M059J (cell line): ENCODE measurements around the gene LAYN. TPM values are rescaled to one million over a fixed set of nuclear protein-coding genes. Genes with fewer than 3 reads are reported as not detected.

ENCODE experiments used
- DNase-seq: peaks from one replicate; pipeline ENCODE4 v3.0.0-alpha.2; 2012; ENCODE audit warnings: low read depth
- total RNA-seq: library from RNA; depleted of rRNA; stranded (reverse); fragments of >200 nt; shearing (Covaris generic); gene quantifications from 2 replicates; pipeline ENCODE4 v1.2.3, GENCODE V29; 2014

The LAYN gene
- total RNA-seq, 1 experiment from 2014 or later: 113 TPM

DNA sequence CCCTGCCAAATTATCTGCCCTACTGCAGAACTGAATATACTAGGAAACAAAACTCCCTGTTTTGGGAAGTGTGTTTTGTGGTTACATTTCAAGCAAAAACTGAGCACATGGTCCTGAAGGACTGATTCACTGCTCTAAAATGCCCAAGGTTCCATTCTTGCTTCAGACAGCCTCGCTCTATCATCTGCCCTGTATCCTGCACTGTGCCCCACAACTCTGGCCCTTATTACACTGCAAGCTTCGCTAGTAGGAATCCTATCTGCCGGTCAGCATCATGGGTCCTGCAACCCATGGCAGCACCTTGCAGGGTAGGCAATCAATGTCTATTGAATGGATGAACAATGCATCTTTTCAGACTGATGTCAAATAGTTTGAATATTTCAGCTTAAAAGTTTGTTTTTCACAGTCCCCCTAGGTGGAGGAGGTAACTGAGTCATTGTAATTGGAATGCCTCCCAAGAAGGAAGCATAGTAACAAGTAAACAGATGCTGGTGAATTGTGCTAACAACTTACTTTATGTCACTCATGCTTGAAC lies 21.3 kb downstream of the LAYN start:
- DNase-seq: peak; percentile 91

DNA sequence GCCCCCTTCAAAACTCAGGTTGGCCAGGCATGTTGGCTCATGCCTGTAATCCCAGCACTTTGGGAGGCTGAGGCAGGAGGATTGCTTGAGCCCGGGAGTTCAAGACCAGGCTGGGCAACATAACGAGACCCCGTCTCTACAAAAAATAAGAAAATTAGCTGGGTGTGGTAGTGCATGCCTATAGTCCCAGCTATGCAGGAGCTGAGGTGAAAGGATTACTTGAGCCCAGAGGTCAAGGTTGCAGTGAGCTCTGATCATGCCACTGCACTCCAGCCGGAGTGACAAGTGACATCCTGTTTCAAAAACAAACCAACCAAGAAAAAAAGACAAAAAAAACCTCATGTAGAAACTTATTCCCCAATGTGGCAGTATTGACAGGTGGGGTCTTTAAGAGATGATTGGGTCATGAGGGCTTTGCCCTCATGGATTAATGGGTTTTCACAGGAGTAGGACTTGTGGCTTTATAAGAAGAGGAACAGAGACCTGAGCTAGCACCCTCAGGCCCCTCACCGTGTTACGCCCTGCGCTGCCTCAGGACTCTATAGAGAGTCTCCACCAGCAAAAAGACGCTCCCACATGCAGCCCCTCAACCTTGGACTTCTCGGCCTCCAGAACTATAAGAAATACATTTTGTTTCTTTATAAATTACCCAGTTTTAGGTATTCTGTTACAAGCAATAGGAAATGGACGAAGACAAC lies 22.3 kb downstream of the LAYN start:
- DNase-seq: no peak

DNA sequence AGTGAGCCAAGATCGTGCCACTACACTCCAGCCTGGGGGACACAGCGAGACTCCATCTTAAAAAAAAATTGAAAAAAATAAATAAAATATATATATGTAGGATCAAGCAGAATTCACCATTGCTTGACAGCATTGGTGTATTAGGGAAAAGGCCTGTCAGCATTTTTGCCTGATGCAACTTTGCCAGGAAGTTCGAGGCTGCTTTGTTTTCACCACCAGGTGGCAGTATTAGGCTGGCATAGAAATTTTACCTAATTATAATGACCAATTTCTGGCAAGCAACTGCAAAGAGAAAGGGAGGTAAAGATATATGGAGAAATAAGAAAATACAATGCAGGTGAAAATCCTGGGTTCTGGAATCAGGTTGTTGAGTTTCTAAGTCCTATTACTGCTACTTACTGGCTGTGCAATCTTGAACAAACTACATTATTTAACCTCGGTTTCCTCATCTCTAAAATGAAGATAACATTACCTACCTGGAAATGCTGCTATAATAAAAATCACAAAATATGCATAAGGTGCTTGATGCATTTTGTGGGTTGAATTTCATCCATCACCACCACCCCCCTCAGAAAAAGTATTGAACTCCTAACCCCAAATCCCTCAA lies 24.7 kb downstream of the LAYN start:
- peak; percentile 69 for DNase-seq

- DNase-seq: no peak
These were observed 25.8 kb downstream of the LAYN start for GRCh38 chr11:111566324-111566723.

DNA sequence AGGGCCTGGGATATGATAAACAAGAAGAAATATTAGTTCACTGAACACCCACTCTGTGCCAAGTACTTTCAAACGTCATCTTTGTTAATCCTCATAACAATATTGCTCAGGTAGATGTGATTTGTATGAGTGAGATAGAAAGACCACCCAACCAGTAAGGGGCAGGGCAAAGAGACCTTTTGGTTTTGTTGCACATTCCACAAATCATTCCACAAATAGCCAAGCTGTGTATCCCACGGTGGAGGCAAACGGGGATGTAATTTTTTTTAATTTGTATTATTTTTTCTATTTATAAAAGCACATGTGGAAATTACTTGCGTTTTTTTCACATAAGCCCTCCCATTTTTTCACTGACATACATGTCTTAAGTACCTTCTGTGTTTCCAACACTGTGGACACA lies 29.0 kb downstream of the LAYN start:
- no peak for DNase-seq

- DNase-seq: peak; percentile 32
These were observed 30.3 kb downstream of the LAYN start for GRCh38 chr11:111570796-111571195.

GRCh38 chr11:111571829-111572501 lies 31.4 kb downstream of the LAYN start:
- peak; percentile 28 for DNase-seq

DNA sequence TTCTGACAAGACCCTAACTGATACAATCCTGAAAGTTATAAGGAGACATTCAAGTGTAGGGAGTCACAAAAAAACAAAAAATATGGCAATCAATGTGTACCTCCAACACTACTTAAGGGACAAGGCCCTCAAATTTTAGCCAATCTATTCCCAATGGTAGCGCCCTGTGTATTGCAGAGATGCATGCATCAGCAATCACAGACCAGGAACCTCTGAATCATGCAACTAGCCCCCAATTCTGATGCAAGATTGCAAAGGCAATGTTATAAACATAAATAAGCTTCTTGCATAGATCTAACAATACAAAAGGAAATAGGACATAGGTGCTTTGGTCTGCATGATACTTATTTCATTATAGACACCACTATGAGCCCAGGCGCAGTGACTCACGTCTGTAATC lies 32.1 kb downstream of the LAYN start:
- DNase-seq: no peak

DNA sequence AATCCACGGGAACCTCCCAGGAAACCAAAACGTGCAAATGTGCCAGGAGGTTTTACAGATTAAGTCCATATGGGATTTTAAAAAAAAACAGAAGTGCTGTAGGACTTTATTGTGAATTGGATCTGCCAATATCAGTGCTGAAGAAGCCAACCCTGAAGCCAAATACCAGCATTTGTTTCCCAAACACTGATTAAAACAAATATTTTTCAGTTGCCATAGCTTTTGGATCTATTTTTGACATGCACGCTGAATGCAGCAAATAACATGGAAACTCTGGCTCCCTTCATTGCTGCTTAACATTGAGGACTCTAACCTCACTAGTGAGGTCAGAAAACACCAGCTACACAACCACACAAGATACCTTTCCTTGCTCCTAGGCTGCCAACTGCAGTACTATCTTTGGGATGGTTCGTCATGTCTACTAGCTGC lies 33.3 kb downstream of the LAYN start:
- no peak for DNase-seq

DNA sequence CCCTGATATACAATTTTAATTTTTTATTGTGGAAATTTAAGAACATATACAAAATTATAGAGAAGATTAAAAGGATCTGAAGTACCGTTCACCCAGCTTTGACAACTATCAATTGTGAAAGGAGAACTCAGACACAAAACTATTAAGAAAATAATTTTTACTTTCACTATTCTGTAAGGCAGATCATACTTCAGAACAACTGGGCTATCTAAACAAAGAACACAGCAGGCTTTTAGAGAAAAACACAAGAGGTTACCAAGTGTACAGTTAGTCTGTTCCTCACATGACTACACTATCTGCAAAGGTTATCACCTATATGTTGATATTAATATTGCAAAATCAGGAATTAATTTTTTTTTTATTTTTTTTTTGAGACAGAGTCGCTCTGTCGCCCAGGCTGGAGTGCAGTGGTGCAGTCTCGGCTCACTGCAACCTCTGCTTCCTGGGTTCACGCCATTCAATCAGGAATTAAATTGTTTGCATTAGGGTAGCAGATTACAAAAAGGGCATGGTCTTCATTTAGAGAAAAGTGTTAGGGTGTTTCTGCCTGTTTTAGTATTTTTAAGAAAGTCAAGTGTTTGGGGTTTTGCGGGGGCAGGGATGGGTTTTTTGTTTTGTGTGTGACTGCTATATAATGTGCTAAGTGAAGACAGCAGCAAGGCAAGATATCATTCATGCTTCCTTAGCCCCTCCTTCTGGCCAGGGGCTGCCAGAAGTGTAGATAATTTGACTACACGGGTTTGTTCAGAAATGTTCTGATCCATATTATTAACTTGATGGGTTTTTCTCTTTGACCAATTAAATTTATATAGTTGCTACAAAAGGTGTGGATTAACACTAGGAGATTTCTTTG lies 34.1 kb downstream of the LAYN start:
- no peak for DNase-seq

DNA sequence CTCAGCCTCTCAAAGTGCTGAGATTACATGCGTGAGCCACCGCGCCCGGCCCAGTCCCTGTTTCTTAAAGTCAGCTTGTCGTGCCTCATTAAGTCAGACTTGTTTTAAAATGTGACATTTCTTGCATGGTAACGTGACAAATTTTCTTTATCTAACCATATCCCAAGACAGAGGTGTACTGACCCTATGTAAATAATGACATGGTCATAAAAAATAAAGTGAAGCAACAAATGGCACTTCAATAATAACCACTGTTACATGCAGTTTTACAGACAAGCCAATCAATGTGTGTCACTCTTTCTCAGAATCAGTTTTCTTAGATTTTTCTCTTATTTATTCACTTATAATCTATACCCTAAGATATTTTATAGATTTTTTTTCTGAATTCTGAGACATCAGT lies 35.2 kb downstream of the LAYN start:
- no peak for DNase-seq

DNA sequence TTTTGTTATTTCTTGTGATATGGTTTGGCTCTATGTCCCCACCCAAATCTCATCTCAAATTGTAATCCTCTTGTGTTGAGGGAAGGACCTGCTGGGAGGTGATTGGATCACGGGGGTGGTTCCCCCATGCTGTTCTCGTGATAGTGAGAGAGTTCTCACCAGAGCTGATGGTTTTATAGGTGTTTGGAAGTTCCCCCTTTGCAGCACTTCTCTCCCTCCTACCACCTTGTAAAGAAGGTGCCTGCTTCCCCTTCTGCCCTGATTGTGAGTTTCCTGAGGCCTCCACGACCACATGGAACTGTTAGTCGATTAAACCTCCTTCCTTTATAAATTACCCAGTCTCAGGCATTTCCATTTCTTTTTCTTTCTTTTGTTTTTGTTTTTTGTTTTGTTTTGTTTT lies 37.3 kb downstream of the LAYN start:
- DNase-seq: no peak

DNA sequence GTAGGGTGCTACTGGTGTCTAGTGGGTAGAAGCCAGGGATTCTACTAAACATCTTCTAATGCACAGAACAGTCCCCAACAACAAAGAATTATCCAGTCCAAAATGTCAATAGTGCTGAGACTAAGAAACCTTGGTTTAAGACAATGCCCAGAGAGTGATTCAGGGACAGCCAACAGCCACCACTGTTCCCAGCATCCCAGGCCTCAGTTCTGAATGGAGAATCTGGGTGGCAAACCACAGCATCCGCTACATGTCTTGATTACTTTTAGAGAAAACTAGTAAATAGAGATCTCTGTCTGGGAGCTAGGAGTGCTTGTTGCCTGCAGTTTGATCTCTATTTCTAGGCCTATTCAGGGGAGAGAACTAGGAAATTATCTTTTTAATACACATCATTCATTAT lies 40.8 kb downstream of the LAYN start:
- no peak for DNase-seq

GRCh38 chr11:111582163-111582562 lies 41.6 kb downstream of the LAYN start:
- no peak for DNase-seq

DNA sequence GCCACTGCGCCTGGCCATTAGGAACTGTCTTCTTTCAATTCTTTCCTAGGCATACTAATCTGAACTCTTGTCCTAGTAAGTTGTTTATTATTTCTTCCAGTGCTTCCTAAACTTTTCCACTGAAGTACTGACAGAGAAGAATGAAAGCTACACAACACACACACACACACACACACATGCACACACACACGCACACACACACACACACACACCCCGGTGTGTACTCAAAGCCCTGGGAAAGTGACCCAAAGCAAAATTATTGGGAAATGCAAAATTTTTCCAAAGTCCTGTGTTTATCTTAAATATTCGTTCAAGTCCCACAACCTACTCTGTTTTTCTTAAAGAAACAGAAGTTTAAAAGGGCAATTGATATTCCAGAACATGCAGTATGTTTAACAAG lies 42.4 kb downstream of the LAYN start:
- no peak for DNase-seq

- peak; percentile 80 for DNase-seq
These were observed 44.9 kb downstream of the LAYN start for GRCh38 chr11:111585371-111585770.

GRCh38 chr11:111586388-111586831 lies 45.9 kb downstream of the LAYN start:
- DNase-seq: peak; percentile 64

DNA sequence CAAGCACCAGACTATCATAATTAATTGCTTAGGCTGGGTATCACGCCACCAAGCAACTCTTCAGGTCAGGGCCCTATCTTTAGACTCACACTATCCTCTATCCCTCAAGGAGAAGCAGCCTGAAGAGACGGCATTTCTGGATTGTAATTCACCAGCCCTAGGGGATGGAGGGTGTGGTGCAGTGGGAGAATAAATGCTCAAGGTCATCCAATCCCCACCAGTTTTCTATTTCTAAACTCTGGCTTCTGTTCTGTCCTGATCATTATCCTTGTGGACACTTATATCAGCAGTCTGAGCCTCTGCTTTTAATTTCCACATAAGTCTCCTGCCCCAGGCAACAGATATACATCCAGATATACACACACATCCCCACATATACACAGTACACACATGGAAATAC lies 48.6 kb downstream of the LAYN start:
- DNase-seq: no peak

- no peak for DNase-seq
These were observed 49.5 kb downstream of the LAYN start for GRCh38 chr11:111589886-111590499.

DNA sequence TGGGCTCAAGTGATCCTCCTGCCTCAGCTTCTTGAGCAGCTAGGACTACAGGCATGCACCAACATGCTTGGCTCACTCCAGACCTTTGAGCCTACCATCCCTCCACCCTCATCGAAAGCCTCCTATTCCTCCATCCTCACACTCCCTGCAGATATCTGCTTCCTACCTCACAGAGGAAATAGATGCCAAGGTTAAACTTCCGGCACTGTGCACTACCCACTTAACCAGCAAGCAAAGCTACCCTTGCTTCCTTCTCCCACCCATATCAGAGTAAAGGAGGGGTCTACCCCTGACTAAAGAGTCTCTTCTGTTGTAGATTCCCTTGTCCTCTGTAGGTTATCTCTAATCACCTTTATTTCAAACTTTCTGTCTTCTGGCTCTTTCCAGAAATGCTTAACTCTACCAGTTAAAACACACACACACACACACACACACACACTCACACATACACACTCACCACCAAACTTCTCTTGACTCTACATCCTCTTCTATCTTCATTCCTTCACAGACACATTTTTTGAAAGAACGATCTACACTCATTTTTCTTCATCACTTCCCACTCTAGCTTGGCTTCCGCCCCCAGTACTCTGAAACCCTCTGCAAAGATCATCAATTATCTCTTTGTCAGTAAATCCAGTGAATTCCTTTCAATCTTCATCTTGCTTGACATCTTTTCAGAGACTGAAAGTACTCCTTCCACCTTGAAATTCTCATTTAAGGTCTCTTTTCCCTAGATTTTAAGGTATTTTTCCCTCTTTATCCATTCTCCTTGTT lies 50.9 kb downstream of the LAYN start:
- no peak for DNase-seq

DNA sequence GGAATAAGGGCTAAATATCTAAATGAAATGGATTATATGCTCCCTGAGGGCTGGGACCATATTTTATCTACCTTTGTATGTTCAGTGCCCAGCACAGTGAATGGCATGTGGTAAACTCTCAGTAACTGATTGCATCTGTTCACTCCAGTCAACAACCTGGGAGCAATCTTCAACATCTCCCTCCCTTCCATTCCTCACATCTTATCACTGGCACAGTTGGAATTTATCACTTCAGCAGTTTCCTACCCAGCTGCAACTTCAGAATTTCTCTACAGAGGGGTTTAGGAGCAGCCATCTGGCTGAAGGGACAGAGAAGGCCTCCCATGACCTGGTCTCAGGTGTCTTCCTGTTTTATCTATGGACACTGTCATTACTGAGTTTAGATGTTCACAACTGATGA lies 52.0 kb downstream of the LAYN start:
- DNase-seq: no peak
